HFF-Myc (cell line): ENCODE data around the gene ZNF319.

Experiments
- DNase-seq: peaks from one replicate; pipeline ENCODE4 v3.0.0-alpha.2; 2011; ENCODE audit warnings: low read depth; ENCODE audit errors: extremely low read depth
- H3K4me3 ChIP-seq: replicated peaks from 2 replicates; pipeline ENCODE4 v1.5.1; 2011; ENCODE audit warnings: low read depth, mild to moderate bottlenecking, control low read depth, low read length
- TF ChIP-seq, protein P1 (sequence below): IDR thresholded peaks from 2 replicates; pipeline ENCODE4 v1.5.1; 2012; ENCODE audit warnings: mild to moderate bottlenecking, low read depth, low read length, control low read depth; ENCODE audit errors: missing control alignments

Gene ZNF319

DNA sequence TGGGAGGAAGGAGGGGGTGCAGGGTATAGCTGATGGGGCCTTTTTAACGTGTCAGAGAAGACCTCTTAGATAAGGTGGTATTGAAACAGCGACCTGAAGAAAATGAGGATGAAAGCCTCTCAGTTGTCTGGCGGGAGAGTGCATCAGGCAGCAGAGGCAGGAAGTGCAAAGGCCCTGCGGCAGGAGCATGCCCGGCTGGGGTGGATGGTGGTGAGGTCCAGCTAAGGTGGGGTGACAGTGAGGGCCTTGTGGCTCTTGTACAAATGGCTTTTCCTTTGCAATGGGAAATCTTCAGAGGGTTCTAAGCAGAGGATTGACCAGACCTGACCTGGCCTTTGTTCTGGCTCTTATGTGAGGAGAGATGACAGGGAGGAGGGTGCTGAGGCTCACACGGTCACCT, 36.5 kb upstream of the ZNF319 start:
- H3K4me3 ChIP-seq: no peak overlapping the region
- TF ChIP-seq, protein P1, sequence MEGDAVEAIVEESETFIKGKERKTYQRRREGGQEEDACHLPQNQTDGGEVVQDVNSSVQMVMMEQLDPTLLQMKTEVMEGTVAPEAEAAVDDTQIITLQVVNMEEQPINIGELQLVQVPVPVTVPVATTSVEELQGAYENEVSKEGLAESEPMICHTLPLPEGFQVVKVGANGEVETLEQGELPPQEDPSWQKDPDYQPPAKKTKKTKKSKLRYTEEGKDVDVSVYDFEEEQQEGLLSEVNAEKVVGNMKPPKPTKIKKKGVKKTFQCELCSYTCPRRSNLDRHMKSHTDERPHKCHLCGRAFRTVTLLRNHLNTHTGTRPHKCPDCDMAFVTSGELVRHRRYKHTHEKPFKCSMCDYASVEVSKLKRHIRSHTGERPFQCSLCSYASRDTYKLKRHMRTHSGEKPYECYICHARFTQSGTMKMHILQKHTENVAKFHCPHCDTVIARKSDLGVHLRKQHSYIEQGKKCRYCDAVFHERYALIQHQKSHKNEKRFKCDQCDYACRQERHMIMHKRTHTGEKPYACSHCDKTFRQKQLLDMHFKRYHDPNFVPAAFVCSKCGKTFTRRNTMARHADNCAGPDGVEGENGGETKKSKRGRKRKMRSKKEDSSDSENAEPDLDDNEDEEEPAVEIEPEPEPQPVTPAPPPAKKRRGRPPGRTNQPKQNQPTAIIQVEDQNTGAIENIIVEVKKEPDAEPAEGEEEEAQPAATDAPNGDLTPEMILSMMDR: no peak
- DNase-seq: no peak

DNA sequence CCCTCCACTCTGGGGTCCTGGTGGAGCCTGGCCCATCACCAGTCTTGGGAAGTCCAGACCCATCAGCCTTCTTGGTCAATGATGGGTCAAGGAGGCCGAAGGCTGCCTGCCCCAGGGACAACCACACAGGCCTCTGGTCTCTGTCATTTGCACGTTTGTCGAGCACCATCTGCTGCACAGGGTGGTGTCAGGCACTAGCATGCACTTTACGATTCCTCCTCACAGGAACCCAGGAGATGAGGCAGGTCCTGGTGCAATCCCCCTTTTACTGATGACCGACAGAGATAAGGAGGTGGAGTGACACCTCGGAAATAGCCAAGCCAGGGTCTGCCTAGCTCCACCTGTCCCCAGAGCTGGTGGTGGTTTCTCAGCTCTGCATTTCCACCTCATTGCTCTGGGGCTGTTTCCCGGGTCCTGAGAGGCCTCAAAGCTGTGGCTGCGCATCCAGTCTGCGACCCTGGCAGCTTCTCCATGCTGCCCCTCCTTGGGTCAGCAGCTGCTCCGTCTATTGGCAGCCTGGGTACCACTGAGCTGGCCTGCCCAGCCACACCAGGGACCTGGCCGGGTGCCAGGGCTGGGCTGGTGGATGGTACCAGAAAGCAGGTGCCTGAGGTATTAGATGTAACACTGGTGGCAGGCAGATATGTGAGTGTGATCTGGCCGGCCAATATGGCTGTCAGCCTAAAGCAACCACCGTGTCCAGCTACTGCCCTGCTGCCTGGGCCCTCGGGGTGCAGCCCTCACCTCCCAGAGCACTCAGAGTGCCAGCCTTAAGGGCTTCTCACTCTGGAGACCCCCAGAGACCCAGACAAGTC, 35.1 kb upstream of the ZNF319 start:
- DNase-seq: no peak
- TF ChIP-seq, protein P1: no peak
- no peak overlapping the region for H3K4me3 ChIP-seq

DNA sequence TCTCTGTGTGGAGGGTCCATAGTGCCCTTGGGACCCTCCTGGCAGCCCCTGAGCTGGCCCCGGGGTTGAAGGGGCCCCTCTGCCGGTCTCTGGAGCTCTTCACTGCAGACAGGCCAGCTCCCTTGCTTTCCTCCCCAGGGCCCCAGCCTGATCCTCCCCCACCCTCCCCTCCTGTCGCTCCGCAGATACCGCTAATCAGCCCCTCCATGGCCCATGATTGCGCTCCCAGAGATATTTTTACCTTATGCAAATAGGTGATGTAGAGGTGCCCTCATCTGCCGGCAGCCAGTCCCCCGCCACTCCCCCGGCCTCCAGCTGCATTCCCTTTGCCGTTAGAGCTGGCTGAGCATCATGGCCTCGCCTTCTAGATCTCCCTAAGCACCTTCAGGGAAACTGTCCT, 34.3 kb upstream of the ZNF319 start:
- no peak for DNase-seq
- TF ChIP-seq, protein P1: no peak

DNA sequence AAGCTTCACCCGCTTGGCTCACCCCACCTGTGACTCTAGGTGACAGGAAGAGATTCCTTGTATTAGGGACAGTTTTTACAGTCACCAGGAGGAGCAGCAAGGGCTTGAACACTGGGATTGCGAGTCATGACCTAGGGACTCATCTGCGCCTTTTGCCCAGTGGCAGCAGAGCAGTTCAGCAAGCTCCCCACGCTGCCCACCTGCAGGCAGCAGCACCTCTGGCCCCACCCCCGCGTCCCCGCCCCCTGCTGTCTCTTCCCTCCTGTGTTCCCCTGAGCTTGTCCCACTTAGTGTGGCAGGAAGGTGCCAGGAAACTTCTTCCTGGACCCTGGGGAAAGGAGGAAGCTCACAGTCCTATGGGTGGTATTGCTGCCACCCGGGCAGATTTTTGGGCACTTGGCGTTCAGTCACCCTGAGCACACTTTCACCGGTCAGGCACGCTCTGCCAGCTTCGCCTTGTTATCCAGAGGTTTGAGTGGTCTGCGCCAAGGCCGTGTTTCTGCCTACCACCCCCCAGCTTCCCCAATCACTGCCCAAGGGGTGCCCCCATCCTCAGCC, 33.7 kb upstream of the ZNF319 start:
- TF ChIP-seq, protein P1: no peak
- DNase-seq: no peak
- H3K4me3 ChIP-seq: no peak overlapping the region

More for the DNA sequence above, 34.3 kb upstream of the ZNF319 start:
- H3K4me3 ChIP-seq: no peak overlapping the region

DNA sequence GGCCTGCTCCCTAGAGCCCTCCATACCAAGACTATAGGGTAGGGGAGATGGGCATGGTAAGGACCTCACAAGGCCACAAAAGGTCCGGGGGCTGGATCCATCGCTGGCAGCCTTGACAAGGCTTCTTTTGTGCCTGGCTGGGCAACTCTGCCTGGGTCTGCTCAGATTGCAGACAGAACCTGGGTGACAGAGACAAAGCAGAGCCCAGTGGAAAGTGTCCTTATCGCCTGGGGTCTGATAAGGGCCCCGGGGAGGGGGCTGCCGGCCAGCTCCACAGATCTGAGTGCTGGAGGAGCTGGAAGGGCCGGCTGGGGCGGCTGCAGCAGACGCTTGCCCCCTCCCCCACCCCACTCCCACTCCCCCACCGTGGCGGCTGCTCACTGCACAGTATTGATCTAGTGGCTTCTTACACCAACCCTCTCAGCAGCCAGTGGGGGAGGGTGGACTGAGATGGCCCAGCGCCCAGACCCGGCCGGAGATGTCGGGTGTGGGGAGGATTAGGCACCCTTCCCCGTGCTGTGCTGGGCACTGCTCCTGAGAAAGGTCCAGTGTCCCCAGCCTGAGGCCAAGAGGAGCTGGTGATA, 32.3 kb upstream of the ZNF319 start:
- TF ChIP-seq, protein P1: no peak
- no peak overlapping the region for H3K4me3 ChIP-seq
- DNase-seq: no peak

DNA sequence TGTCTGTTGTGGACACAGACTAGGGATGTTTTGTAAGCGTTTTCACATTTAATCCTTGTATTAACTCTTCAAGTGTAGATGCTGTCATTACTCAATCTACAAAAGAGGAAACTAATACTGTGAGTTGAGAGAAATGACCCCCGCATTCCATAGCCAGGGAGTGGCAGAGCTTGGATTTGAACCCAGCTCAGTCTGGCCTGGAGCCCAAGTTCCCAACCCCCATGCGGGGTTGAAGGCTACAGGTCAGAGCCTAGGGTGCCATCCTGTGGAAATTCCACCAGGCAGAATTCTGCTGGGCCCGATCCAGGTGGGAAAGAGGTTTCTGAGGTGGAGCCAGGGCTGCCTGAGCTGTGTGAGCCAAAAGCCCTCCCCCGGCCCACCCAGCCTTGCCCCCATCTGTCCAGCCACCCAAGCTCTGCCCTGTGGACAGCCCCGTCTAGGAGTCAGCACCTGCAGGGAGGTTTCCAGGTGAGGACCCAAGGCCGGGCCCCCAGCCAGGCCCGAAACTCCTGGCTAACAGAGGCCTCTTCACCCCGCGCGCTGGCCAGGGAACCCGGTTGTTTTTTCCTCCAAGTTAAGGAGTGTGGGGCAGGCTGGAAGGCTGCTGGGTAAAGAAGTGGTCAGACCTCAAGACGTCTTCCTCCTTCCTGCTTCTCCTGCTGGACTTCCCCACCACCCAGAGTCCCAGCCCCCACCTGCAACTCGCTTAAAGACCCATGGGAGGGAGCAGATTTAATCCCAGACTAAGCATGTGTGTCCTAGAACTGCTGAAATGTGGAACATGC, 30.7 kb upstream of the ZNF319 start:
- TF ChIP-seq, protein P1: no peak
- no peak for DNase-seq
- no peak overlapping the region for H3K4me3 ChIP-seq
